CD14-positive monocyte (primary cell): Measurements from ENCODE around the gene PRR13. TPM values are rescaled to one million over a fixed set of nuclear protein-coding genes. Genes with fewer than 3 reads are reported as not detected.
A peak's percentile ranks its signal among the peaks of the same experiment; 100 is the strongest.

Source experiments
- DNase-seq, 3 donors: peaks; one replicate each; pipeline ENCODE4 v3.0.0-alpha.2; 2011 to 2022
- H2AFZ ChIP-seq: 2 replicates; pipeline ENCODE4 v1.6.0; 2012; ENCODE audit warnings: mild to moderate bottlenecking, low read depth, low read length, inconsistent platforms; ENCODE audit not compliant: insufficient read depth, poor library complexity, severe bottlenecking
- H3K27ac ChIP-seq, 2 donors: 1 replicate in 1 of 2; 2 replicates in 1 of 2; pipeline ENCODE4 v1.5.1; 2012 to 2013; ENCODE audit warnings: low read length in 2 of 2, control low read depth in 1 of 2, inconsistent platforms in 1 of 2, low read depth in 1 of 2, mild to moderate bottlenecking in 1 of 2
- H3K27me3 ChIP-seq, 2 donors: one replicate each; pipeline versions ENCODE4 v1.6.0 to v1.6.1; 2011 to 2013; ENCODE audit warnings: low read length in 2 of 2; ENCODE audit not compliant: control insufficient read depth in 2 of 2, insufficient read depth in 2 of 2
- H3K36me3 ChIP-seq, 2 donors: replicated peaks in 1 of 2; 1 replicate in 1 of 2; 2 replicates in 1 of 2; pipeline versions ENCODE4 v1.5.1 to v1.6.1; 2012 to 2013; ENCODE audit warnings: low read length in 2 of 2, control low read depth in 1 of 2, inconsistent platforms in 1 of 2, mild to moderate bottlenecking in 1 of 2; ENCODE audit not compliant: insufficient read depth in 2 of 2, control insufficient read depth in 1 of 2
- H3K4me1 ChIP-seq, 2 donors: 1 replicate in 1 of 2; 2 replicates in 1 of 2; pipeline versions ENCODE4 v1.5.1 to v1.6.1; 2012 to 2013; ENCODE audit warnings: low read length in 2 of 2, control low read depth in 1 of 2, inconsistent platforms in 1 of 2, mild to moderate bottlenecking in 1 of 2, moderate library complexity in 1 of 2; ENCODE audit not compliant: insufficient read depth in 2 of 2, control insufficient read depth in 1 of 2
- H3K4me2 ChIP-seq: replicated peaks from 2 replicates; pipeline ENCODE3; 2012; ENCODE audit warnings: low read length, moderate library complexity, mild to moderate bottlenecking; ENCODE audit not compliant: poor library complexity, severe bottlenecking; ENCODE audit errors: extremely low read depth
- H3K4me3 ChIP-seq, 3 experiments: fragments of 200-600 bp in 1 of 3; sonication (generic) in 1 of 3; replicated peaks in 1 of 3; 1 replicate in 2 of 3; 2 replicates in 1 of 3; pipeline ENCODE4 v1.5.1; 2011 to 2013; ENCODE audit warnings: low read length in 3 of 3, mild to moderate bottlenecking in 3 of 3, control low read depth in 2 of 3, low read depth in 2 of 3, inconsistent platforms in 1 of 3, moderate library complexity in 1 of 3
- H3K79me2 ChIP-seq: 2 replicates; pipeline ENCODE4 v1.6.0; 2012; ENCODE audit warnings: mild to moderate bottlenecking, control low read depth, inconsistent platforms, low read length, moderate library complexity; ENCODE audit not compliant: insufficient read depth
- H3K9ac ChIP-seq: 2 replicates; pipeline ENCODE4 v1.6.0; 2017; ENCODE audit warnings: low read length, mild to moderate bottlenecking; ENCODE audit not compliant: insufficient read depth, poor library complexity, severe bottlenecking
- H3K9me3 ChIP-seq, 2 donors: replicated peaks in 1 of 2; 1 replicate in 1 of 2; 2 replicates in 1 of 2; pipeline versions ENCODE4 v1.5.1 to v1.6.1; 2012 to 2013; ENCODE audit warnings: low read length in 2 of 2, control low read depth in 1 of 2; ENCODE audit not compliant: control insufficient read depth in 1 of 2, insufficient read depth in 1 of 2
- H4K20me1 ChIP-seq: 2 replicates; pipeline ENCODE4 v1.6.0; 2012; ENCODE audit warnings: mild to moderate bottlenecking, low read length, control low read depth, moderate library complexity; ENCODE audit not compliant: insufficient read depth
- H3K27ac Mint-ChIP-seq, 7 donors: one replicate each; pipeline ENCODE4 v1.8.0; 2020; ENCODE audit warnings: mild to moderate bottlenecking in 7 of 7, mixed read lengths in 7 of 7, moderate library complexity in 6 of 7, inconsistent platforms in 2 of 7
- H3K27me3 Mint-ChIP-seq, 3 donors: one replicate each; pipeline ENCODE4 v1.8.0; 2021 to 2022; ENCODE audit warnings: low read depth in 3 of 3, mild to moderate bottlenecking in 3 of 3, mixed read lengths in 3 of 3, moderate library complexity in 3 of 3, inconsistent platforms in 1 of 3
- H3K36me3 Mint-ChIP-seq, 2 donors: one replicate each; pipeline ENCODE4 v1.8.0; 2020; ENCODE audit warnings: mixed read lengths in 2 of 2, inconsistent platforms in 1 of 2, mild to moderate bottlenecking in 1 of 2
- H3K4me1 Mint-ChIP-seq: one replicate; pipeline ENCODE4 v1.8.0; 2020; ENCODE audit warnings: mild to moderate bottlenecking, mixed read lengths
- H3K4me3 Mint-ChIP-seq, 2 donors: one replicate each; pipeline ENCODE4 v1.8.0; 2020; ENCODE audit warnings: mild to moderate bottlenecking in 2 of 2, mixed read lengths in 2 of 2, moderate library complexity in 1 of 2
- H3K9me3 Mint-ChIP-seq, 7 donors: one replicate each; pipeline ENCODE4 v1.8.0; 2020 to 2022; ENCODE audit warnings: mixed read lengths in 7 of 7, mild to moderate bottlenecking in 6 of 7, moderate library complexity in 6 of 7, inconsistent platforms in 2 of 7
- CTCF ChIP-seq: fragments of 200-600 bp; IDR thresholded peaks from one replicate; pipeline ENCODE4 v1.8.0; 2022; ENCODE audit warnings: antibody characterized with exemption, mild to moderate bottlenecking
- WGBS: methylation state at CpG from one replicate; pipeline ENCODE4 v1.1.5; 2013; ENCODE audit warnings: missing lambda C conversion rate; ENCODE audit not compliant: insufficient coverage; 5-methylcytosine and 5-hydroxymethylcytosine counted together
- intact Hi-C, 2 donors: fragments of 100-400 bp; cut with micrococcal nuclease; formaldehyde crosslinking; loops; one replicate each; pipeline versions ENCODE4 v1.15.0 to v1.15.1; 2023
- polyA plus RNA-seq, 3 donors: library from polyadenylated mRNA; depleted of rRNA in 1 of 3; unstranded in 2 of 3; stranded (reverse) in 1 of 3; fragments of 300-500 nt in 2 of 3; fragments of >200 nt in 1 of 3; fragmentation: Illumina TruSeq in 2 of 3; gene quantifications; 1 replicate in 2 of 3; 2 replicates in 1 of 3; pipeline ENCODE4 v1.2.3, GENCODE V29; 2012 to 2021

The PRR13 gene
- polyA plus RNA-seq, 3 donors, result 172 to 670 (median 591) TPM

- Mint-ChIP-seq H3K4me3 (no peak overlapping the region), H3K27me3 (no peaks in the 10 kb centered on the region), H3K4me1 (no peaks in the 10 kb centered on the region), H3K36me3 (peaks cover 77 to 99% of the 10 kb centered on the region in 2 donors), H3K9me3 (no peaks in the 10 kb centered on the region), H3K27ac (peak overlapping the region in 3 of 7 donors; percentile 34 to 75 (median 70))
- H3K36me3 ChIP-seq, result peaks cover 93 to 99% of the 10 kb centered on the region in 2 donors
- no peak overlapping the region for H2AFZ ChIP-seq
- no peak overlapping the region for H3K27ac ChIP-seq
- H4K20me1 ChIP-seq, result peaks cover 95% of the 10 kb centered on the region
- no peak for DNase-seq
- H3K4me3 ChIP-seq, result no peak overlapping the region
- H3K79me2 ChIP-seq, result peaks cover 81% of the 10 kb centered on the region
- WGBS, result 81% methylated on average over 10 of the region's 13 CpGs
- H3K27me3 ChIP-seq, result no peaks in the 10 kb centered on the region
- H3K9me3 ChIP-seq, result no peaks in the 10 kb centered on the region
- intact Hi-C loops, result no loop called here
- no peaks in the 10 kb centered on the region for H3K4me1 ChIP-seq
- TF ChIP-seq CTCF, result no peak
- no peak overlapping the region for H3K4me2 ChIP-seq
- no peak overlapping the region for H3K9ac ChIP-seq
These were observed 33.3 kb downstream of the PRR13 start for GRCh38 chr12:53474819-53475218.

GRCh38 chr12:53476769-53477209 lies 35.3 kb downstream of the PRR13 start:
- no peak overlapping the region for H3K4me3 Mint-ChIP-seq
- H3K27me3 ChIP-seq, result no peaks in the 10 kb centered on the region
- no peak for DNase-seq
- peak overlapping the region in 1 of 2 donors; percentile 6 for H3K27ac ChIP-seq
- peak; percentile 31 for TF ChIP-seq CTCF
- H3K36me3 Mint-ChIP-seq, result peaks cover 76 to 96% of the 10 kb centered on the region in 2 donors
- H3K79me2 ChIP-seq, result peaks cover 66% of the 10 kb centered on the region
- peaks cover 92 to 100% of the 10 kb centered on the region in 2 donors for H3K36me3 ChIP-seq
- no peaks in the 10 kb centered on the region for H3K27me3 Mint-ChIP-seq
- peaks cover 99% of the 10 kb centered on the region for H4K20me1 ChIP-seq
- no peaks in the 10 kb centered on the region for H3K9me3 Mint-ChIP-seq
- H3K4me1 Mint-ChIP-seq, result no peaks in the 10 kb centered on the region
- peak overlapping the region in 1 of 7 donors; percentile 74 for H3K27ac Mint-ChIP-seq
- intact Hi-C loops, result no loop called here
- no peaks in the 10 kb centered on the region for H3K4me1 ChIP-seq
- WGBS, result 70% methylated on average over 2 of the region's 2 CpGs
- no peak overlapping the region for H3K4me3 ChIP-seq
- no peak overlapping the region for H3K9ac ChIP-seq
- H2AFZ ChIP-seq, result no peak overlapping the region
- no peak overlapping the region for H3K4me2 ChIP-seq
- H3K9me3 ChIP-seq, result no peaks in the 10 kb centered on the region
